ENCODE data around the gene ELFN2.

ELFN2 gene

DNA sequence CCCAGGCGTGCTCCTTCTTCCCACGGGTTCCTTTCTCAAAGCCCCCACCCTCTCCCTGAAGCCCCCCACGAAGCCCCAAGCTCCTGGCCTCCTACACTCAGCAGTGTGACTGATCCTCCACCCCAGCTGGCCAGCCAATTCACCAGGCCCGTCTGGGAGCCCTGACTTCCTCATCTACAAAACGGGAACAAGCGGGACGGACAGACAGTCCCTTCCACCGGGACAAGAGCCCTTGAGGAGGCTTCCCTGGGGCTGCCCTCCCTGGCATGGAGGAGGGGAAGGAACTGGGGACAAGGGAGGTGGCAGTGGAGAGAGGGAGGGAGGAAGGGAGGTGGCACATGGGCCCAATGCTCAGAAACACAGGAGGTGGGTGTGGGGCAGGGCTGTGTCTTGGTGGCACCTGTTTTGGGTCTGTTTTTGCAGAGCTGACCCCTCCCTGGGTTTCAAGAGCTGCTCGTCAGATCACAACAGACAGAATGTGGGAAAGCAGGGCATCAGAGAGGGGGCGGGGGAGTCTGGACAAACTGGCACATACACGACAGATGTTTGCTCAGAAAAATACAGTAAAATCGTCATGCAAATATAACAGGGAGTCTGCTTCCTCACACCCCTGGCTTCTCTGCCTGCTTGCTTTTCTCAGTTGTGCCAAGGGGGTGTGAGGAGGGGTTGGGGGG, 56.8 kb downstream of the ELFN2 start:
- no peaks in the 10 kb centered on the region for H3K4me1 ChIP-seq (ENCODE audit: control insufficient read depth, insufficient read depth, low read length)
- no peaks in the 10 kb centered on the region for H3K36me3 ChIP-seq (ENCODE audit: control insufficient read depth in 2 of 2, insufficient read depth in 1 of 2, low read length in 2 of 2)
- TF ChIP-seq SP2 (tag by site-specific recombination; IDR thresholded peaks at IDR 0.05), result 0 out of 2 replicates have a peak, but pooled peaks have one; percentile 5
- 0 out of 2 replicates have a peak, but pooled peaks have one; percentile 29 for TF ChIP-seq ZNF366 (tag by site-specific recombination; conservative IDR thresholded peaks at IDR 0.05)
- TF ChIP-seq ZNF214 (tag by site-specific recombination; IDR thresholded peaks at IDR 0.05; ENCODE audit: borderline replicate concordance), result no peak
- H3K9me3 ChIP-seq (ENCODE audit: control insufficient read depth, insufficient read depth, low read depth, low read length), result no peaks in the 10 kb centered on the region
- ChIA-PET CTCF (no interaction called here), POLR2A (interaction anchor here (0.6 kb wide), 1 partner anchor 36 kb away, joined by 3 read pairs; no protein-coding TSS in a partner anchor)
- no peak overlapping the region for H3K4me3 ChIP-seq (ENCODE audit: low read depth, low read length)
- H3K27ac ChIP-seq (ENCODE audit: extremely low read depth, low read depth, low read length), result no peak overlapping the region

- no peak overlapping the region for H3K27ac ChIP-seq (ENCODE audit: extremely low read depth, low read depth, low read length)
- ChIA-PET POLR2A (interaction anchor here (0.6 kb wide), 1 partner anchor 37 kb away, joined by 3 read pairs; no protein-coding TSS in a partner anchor), CTCF (interaction anchor here (1.5 kb wide), 1 partner anchor 38 kb away, joined by 6 read pairs; no protein-coding TSS in a partner anchor)
- no peaks in the 10 kb centered on the region for H3K4me1 ChIP-seq (ENCODE audit: control insufficient read depth, insufficient read depth, low read length)
- H3K9me3 ChIP-seq (ENCODE audit: control insufficient read depth, insufficient read depth, low read depth, low read length), result no peaks in the 10 kb centered on the region
- H3K4me3 ChIP-seq (ENCODE audit: low read depth, low read length), result no peak overlapping the region
- H3K36me3 ChIP-seq (ENCODE audit: control insufficient read depth in 2 of 2, insufficient read depth in 1 of 2, low read length in 2 of 2), result no peaks in the 10 kb centered on the region
- TF ChIP-seq ZNF580 (tag by site-specific recombination; IDR thresholded peaks at IDR 0.05) (no peak), KLF10 (tag by site-specific recombination; IDR thresholded peaks at IDR 0.05) (no peak), ZBTB20 (tag by site-specific recombination; IDR thresholded peaks at IDR 0.05) (no peak), ZSCAN23 (tag by site-specific recombination; IDR thresholded peaks at IDR 0.05) (no peak), ZNF140 (tag by site-specific recombination; IDR thresholded peaks at IDR 0.05) (no peak), GLIS1 (tag by site-specific recombination; IDR thresholded peaks at IDR 0.05) (0 out of 2 replicates have a peak, but pooled peaks have one; percentile 20), ZIC2 (tag by site-specific recombination; IDR thresholded peaks at IDR 0.05) (peak; percentile 59; the same call in 1 of the 2 replicates), ZNF623 (tag by site-specific recombination; IDR thresholded peaks at IDR 0.05) (no peak), ZNF366 (tag by site-specific recombination; conservative IDR thresholded peaks at IDR 0.05) (no peak), ZNF292 (tag by site-specific recombination; IDR thresholded peaks at IDR 0.05; ENCODE audit: borderline replicate concordance, low read depth) (no peak), HOXC10 (CRISPR knock-in tag; IDR thresholded peaks at IDR 0.05) (no peak), ZNF654 (tag by site-specific recombination; IDR thresholded peaks at IDR 0.05; ENCODE audit: low read depth) (no peak), ZFP41 (tag by site-specific recombination; IDR thresholded peaks at IDR 0.05; ENCODE audit: borderline replicate concordance) (no peak), CTCF (tag by site-specific recombination; IDR thresholded peaks at IDR 0.05) (no peak), ZNF692 (tag by site-specific recombination; IDR thresholded peaks at IDR 0.05) (no peak), EGR2 (tag by site-specific recombination; IDR thresholded peaks at IDR 0.05; ENCODE audit: low read depth) (no peak), ZNF558 (tag by site-specific recombination; IDR thresholded peaks at IDR 0.05) (no peak), ZNF837 (tag by site-specific recombination; IDR thresholded peaks at IDR 0.05) (no peak), PRDM10 (tag by site-specific recombination; IDR thresholded peaks at IDR 0.05) (peak; percentile 24; the same call in 1 of the 2 replicates), ZNF16 (tag by site-specific recombination; IDR thresholded peaks at IDR 0.05; ENCODE audit: low read depth) (no peak), ZNF302 (tag by site-specific recombination; IDR thresholded peaks at IDR 0.05; ENCODE audit: low read depth) (no peak), FEZF1 (tag by site-specific recombination; IDR thresholded peaks at IDR 0.05) (no peak), ZNF114 (tag by site-specific recombination; IDR thresholded peaks at IDR 0.05) (no peak)
- TF ChIP-seq, protein P1, sequence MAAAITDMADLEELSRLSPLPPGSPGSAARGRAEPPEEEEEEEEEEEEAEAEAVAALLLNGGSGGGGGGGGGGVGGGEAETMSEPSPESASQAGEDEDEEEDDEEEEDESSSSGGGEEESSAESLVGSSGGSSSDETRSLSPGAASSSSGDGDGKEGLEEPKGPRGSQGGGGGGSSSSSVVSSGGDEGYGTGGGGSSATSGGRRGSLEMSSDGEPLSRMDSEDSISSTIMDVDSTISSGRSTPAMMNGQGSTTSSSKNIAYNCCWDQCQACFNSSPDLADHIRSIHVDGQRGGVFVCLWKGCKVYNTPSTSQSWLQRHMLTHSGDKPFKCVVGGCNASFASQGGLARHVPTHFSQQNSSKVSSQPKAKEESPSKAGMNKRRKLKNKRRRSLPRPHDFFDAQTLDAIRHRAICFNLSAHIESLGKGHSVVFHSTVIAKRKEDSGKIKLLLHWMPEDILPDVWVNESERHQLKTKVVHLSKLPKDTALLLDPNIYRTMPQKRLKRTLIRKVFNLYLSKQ (tag by site-specific recombination; IDR thresholded peaks at IDR 0.05; ENCODE audit: borderline replicate concordance), result no peak
Observed at GRCh38 chr22:37369483-37369882, 57.8 kb downstream of the ELFN2 start.
